K562 (cell line): ENCODE results near the gene B2M. TPM values are rescaled to one million over a fixed set of nuclear protein-coding genes. Genes with fewer than 3 reads are reported as not detected.

Source experiments
- ATAC-seq: fragments of 200-7000 bp; cut with Tn5 transposase; 3 replicates; pipeline ENCODE4 v1.9.1; 2020; ENCODE audit warnings: moderate library complexity
- BruUV-seq: library from RNA; stranded (reverse); fragments of 400-500 nt; replicated peaks from 2 replicates; lab custom pipeline; 2021; lab: Mats Ljungman, UMichigan
- CTCF ChIA-PET: fragments of 300-600 bp; formaldehyde crosslinking; extraction: SDS; loops from one replicate; lab custom pipeline; 2021; ENCODE audit warnings: low intra/inter-chr PET ratio; lab: Yijun Ruan, JAX
- POLR2A ChIA-PET: fragments of 300-600, 350-650 bp; sonication (Branson Sonifier 250); formaldehyde crosslinking; extraction: SDS; loops from one replicate; lab custom pipeline; 2021; ENCODE audit warnings: antibody characterized with exemption, inconsistent platforms; lab: Yijun Ruan, JAX
- DNase-seq, 4 experiments: peaks; one replicate each; pipeline versions ENCODE4 v3.0.0 to v3.0.0-alpha.2; 2011 to 2018; ENCODE audit warnings: low spot score in 3 of 4, mixed read lengths in 3 of 4; ENCODE audit errors: extremely low read depth in 1 of 4
- FAIRE-seq: peaks from 2 replicates; lab custom pipeline; 2011; peaks lifted over from hg19 to GRCh38; lab: Jason Lieb, UNC
- H2AFZ ChIP-seq: 2 replicates; pipeline ENCODE4 v1.6.0; 2011; ENCODE audit warnings: low read depth, low read length, control low read depth, inconsistent platforms
- H3K27ac ChIP-seq: fragments of 200-600 bp; 3 replicates; pipeline ENCODE4 v1.8.0; 2011; ENCODE audit warnings: low read depth, mild to moderate bottlenecking, control low read depth, inconsistent platforms, low read length, moderate library complexity, mixed read lengths; ENCODE audit errors: extremely low read depth
- H3K27me3 ChIP-seq, 2 experiments: fragments of 300-600 bp in 1 of 2; 2 replicates in 1 of 2; 3 replicates in 1 of 2; pipeline versions ENCODE4 v1.6.0 to v1.8.0; 2011; ENCODE audit warnings: inconsistent platforms in 2 of 2, low read length in 2 of 2, mild to moderate bottlenecking in 1 of 2, mixed read lengths in 1 of 2, moderate library complexity in 1 of 2; ENCODE audit not compliant: control insufficient read depth in 2 of 2, insufficient read depth in 2 of 2
- H3K36me3 ChIP-seq: fragments of 300-600 bp; 3 replicates; pipeline ENCODE4 v1.8.0; 2011; ENCODE audit warnings: mild to moderate bottlenecking, low read length, inconsistent platforms; ENCODE audit not compliant: control insufficient read depth, insufficient read depth
- H3K4me1 ChIP-seq, 2 experiments: fragments of 200-600 bp in 1 of 2; replicated peaks in 1 of 2; 2 replicates in 1 of 2; 3 replicates in 1 of 2; pipeline versions ENCODE4 v1.5.1 to v1.8.0; 2011; ENCODE audit warnings: inconsistent platforms in 2 of 2, low read length in 2 of 2, mild to moderate bottlenecking in 1 of 2, mixed read lengths in 1 of 2, moderate library complexity in 1 of 2; ENCODE audit not compliant: control insufficient read depth in 2 of 2, insufficient read depth in 2 of 2
- H3K4me2 ChIP-seq: 2 replicates; pipeline ENCODE4 v1.6.1; 2011; ENCODE audit warnings: low read length, control low read depth, inconsistent platforms, mixed read lengths; ENCODE audit not compliant: insufficient read depth
- H3K4me3 ChIP-seq: fragments of 200-600 bp; sonication (generic), shearing (Covaris generic); 2 replicates; pipeline ENCODE4 v1.5.1; 2016; ENCODE audit warnings: control low read depth, inconsistent platforms
- H3K79me2 ChIP-seq: fragments of 200-600 bp; 3 replicates; pipeline ENCODE4 v1.8.0; 2011; ENCODE audit warnings: low read length, inconsistent platforms; ENCODE audit not compliant: control insufficient read depth, insufficient read depth
- H3K9ac ChIP-seq, 2 experiments: 2 replicates each; pipeline versions ENCODE4 v1.6.0 to v1.6.1; 2011; ENCODE audit warnings: low read depth in 2 of 2, low read length in 2 of 2, control low read depth in 1 of 2, inconsistent platforms in 1 of 2, mild to moderate bottlenecking in 1 of 2, mixed read lengths in 1 of 2; ENCODE audit not compliant: insufficient read depth in 1 of 2
- H3K9me1 ChIP-seq: one replicate; pipeline ENCODE4 v1.6.0; 2011; ENCODE audit warnings: inconsistent platforms, mild to moderate bottlenecking, low read length, moderate library complexity; ENCODE audit not compliant: control insufficient read depth, insufficient read depth
- H3K9me3 ChIP-seq: replicated peaks from 2 replicates; pipeline ENCODE4 v1.5.1; 2011; ENCODE audit warnings: low read depth, low read length, inconsistent platforms; ENCODE audit not compliant: control insufficient read depth, insufficient read depth
- H4K20me1 ChIP-seq: replicated peaks from 2 replicates; pipeline ENCODE4 v1.6.1; 2011; ENCODE audit warnings: low read length, inconsistent platforms, mixed read lengths; ENCODE audit not compliant: control insufficient read depth, insufficient read depth
- AFF1 ChIP-seq, 2 experiments: fragments of 450-650 bp; IDR thresholded peaks; 2 replicates each; pipeline ENCODE4 v1.6.1; 2018; ENCODE audit warnings: mild to moderate bottlenecking in 2 of 2, low read depth in 1 of 2; ENCODE audit not compliant: partially characterized antibody in 2 of 2
- EHMT2 ChIP-seq: fragments of 450-650 bp; IDR thresholded peaks from 2 replicates; pipeline ENCODE4 v1.6.1; 2018; ENCODE audit warnings: antibody characterized with exemption
- HDAC1 ChIP-seq, 2 experiments: fragments of 450-650 bp; IDR thresholded peaks; 2 replicates each; pipeline ENCODE4 v1.6.1; 2016 to 2017; ENCODE audit warnings: inconsistent platforms in 1 of 2, mild to moderate bottlenecking in 1 of 2, moderate library complexity in 1 of 2
- HNRNPUL1 ChIP-seq: fragments of 200-400 bp; formaldehyde crosslinking; IDR thresholded peaks from 2 replicates; pipeline ENCODE4 v1.6.1; 2017; ENCODE audit warnings: low read length
- KDM4B ChIP-seq, 2 experiments: fragments of 450-650 bp in 1 of 2; sonication (generic) in 1 of 2; IDR thresholded peaks; 2 replicates each; pipeline ENCODE4 v1.6.1; 2016 to 2017; ENCODE audit warnings: borderline replicate concordance in 2 of 2, antibody characterized with exemption in 1 of 2, low read depth in 1 of 2, mild to moderate bottlenecking in 1 of 2
- KLF1 ChIP-seq: fragments of 450-650 bp; IDR thresholded peaks from 2 replicates; pipeline ENCODE4 v1.6.1; 2016; ENCODE audit warnings: missing genetic modification characterization, missing compliant biosample characterization
- LARP7 ChIP-seq: fragments of 450-650 bp; IDR thresholded peaks from 2 replicates; pipeline ENCODE4 v1.6.1; 2016
- NFIC ChIP-seq: fragments of 450-650 bp; IDR thresholded peaks from 2 replicates; pipeline ENCODE4 v1.6.1; 2017; ENCODE audit warnings: mild to moderate bottlenecking, inconsistent platforms
- POLR2AphosphoS5 ChIP-seq: IDR thresholded peaks from 2 replicates; pipeline ENCODE4 v1.6.1; 2011; ENCODE audit warnings: mild to moderate bottlenecking, low read depth, low read length, moderate library complexity; ENCODE audit not compliant: control insufficient read depth, insufficient read depth
- SAFB ChIP-seq: fragments of 200-400 bp; formaldehyde crosslinking; IDR thresholded peaks from 2 replicates; pipeline ENCODE4 v1.6.1; 2017; ENCODE audit warnings: low read depth, low read length, borderline replicate concordance
- THRB ChIP-seq: fragments of 450-650 bp; formaldehyde crosslinking; conservative IDR thresholded peaks from 2 replicates; pipeline ENCODE4 v1.4.0; 2022; ENCODE audit warnings: mild to moderate bottlenecking, missing genetic modification characterization
- ZNF12 ChIP-seq: sonication (generic); formaldehyde crosslinking; IDR thresholded peaks from 2 replicates; pipeline ENCODE4 v1.4.0; 2020; ENCODE audit warnings: mild to moderate bottlenecking, missing genetic modification reagents
- ZNF143 ChIP-seq: sonication (generic); formaldehyde crosslinking; IDR thresholded peaks from 2 replicates; pipeline ENCODE4 v1.9.0; 2022; ENCODE audit warnings: mild to moderate bottlenecking, missing genetic modification reagents
- ZNF253 ChIP-seq: fragments of 250-450 bp; sonication (Bioruptor Pico); conservative IDR thresholded peaks from 2 replicates; pipeline ENCODE4 v1.6.1; 2021; ENCODE audit warnings: mild to moderate bottlenecking
- ZNF785 ChIP-seq: fragments of 250-450 bp; sonication (Bioruptor Pico); IDR thresholded peaks from 2 replicates; pipeline ENCODE4 v1.4.0; 2020; ENCODE audit warnings: mild to moderate bottlenecking
- ZNF79 ChIP-seq: fragments of 250-450 bp; sonication (Bioruptor Pico); IDR thresholded peaks from 2 replicates; pipeline ENCODE4 v1.4.0; 2020; ENCODE audit warnings: low read depth, mild to moderate bottlenecking, moderate library complexity
- WGBS: fragments of 100-300 bp; shearing (Covaris generic); methylation state at CpG from one replicate; pipeline ENCODE4 v1.1.6; 2016; ENCODE audit warnings: low coverage, mixed read lengths; ENCODE audit not compliant: insufficient coverage; ENCODE audit errors: missing lambda C conversion rate; 5-methylcytosine and 5-hydroxymethylcytosine counted together
- in situ Hi-C: fragments of 300-500 bp; cut with MboI; formaldehyde crosslinking; loops from 4 replicates; pipeline ENCODE4 v1.15.0; 2018; ENCODE audit warnings: inconsistent platforms, mixed read lengths
- intact Hi-C: fragments of 100-400 bp; cut with micrococcal nuclease; formaldehyde crosslinking; loops from 2 replicates; pipeline ENCODE4 v1.14.2; 2022
- polyA plus RNA-seq, 8 experiments: library from polyadenylated mRNA; depleted of rRNA in 4 of 8; stranded (reverse) in 5 of 8; unstranded in 3 of 8; fragments of >200 nt; fragmentation: Nextera tagmentation in 2 of 8; fragmentation: Illumina TruSeq in 1 of 8; extraction: Ambion mirVana in 2 of 8; extraction: Trizol in 1 of 8; gene quantifications; 2 replicates each; pipeline versions ENCODE4 v1.2.1 to v1.2.3, GENCODE V29; 2011 to 2014; ENCODE audit warnings: inconsistent platforms in 1 of 8, missing spikeins in 1 of 8
- total RNA-seq, 7 experiments: library from RNA; depleted of rRNA in 6 of 7; stranded (reverse); fragments of >200 nt in 6 of 7; fragmentation: Illumina TruSeq in 2 of 7; extraction: Trizol in 2 of 7; gene quantifications; 2 replicates each; pipeline versions ENCODE4 v1.2.1 to v1.2.3, GENCODE V29; 2011 to 2021; ENCODE audit warnings: low replicate concordance in 1 of 7

The B2M gene
- total and polyA plus RNA-seq, 9 of the 15 experiments (the other 6 are each of a cell fraction or from before 2014, with no cell fraction given), result 460 to 3,138 (median 1,032) TPM

- H3K36me3 ChIP-seq, result no peaks in the 10 kb centered on the region
- H3K4me2 ChIP-seq, result peak overlapping the region; percentile 69; the same call in 1 of the 2 replicates
- H3K27me3 ChIP-seq, result no peaks in the 10 kb centered on the region
- DNase-seq, result no peak
- POLR2A ChIA-PET, result interaction anchor here (0.7 to 4.6 kb wide), 8 partner anchors 8 to 390 kb away, joined by 3 to 44 read pairs (median 5); partner anchors contain the start of genes B2M, EIF3J, PATL2 and SPG11
- H3K9ac ChIP-seq, result peak overlapping the region in 1 of 2 experiments; percentile 59; a peak in 2 of 4 replicates
- CTCF ChIA-PET, result no interaction called here
- in situ Hi-C loops (loop anchor here (5.0 kb wide), 1 partner anchor 153 kb away; no protein-coding TSS in a partner anchor), intact Hi-C loops (loop anchor here (1.0 kb wide), 1 partner anchor 70 kb away; no protein-coding TSS in a partner anchor)
- peak overlapping the region; percentile 74; the same call in 2 of the 3 replicates for H3K27ac ChIP-seq
- no peaks in the 10 kb centered on the region for H3K9me1 ChIP-seq
- no TSS peak for BruUV-seq
- H2AFZ ChIP-seq, result peak overlapping the region; percentile 99
- FAIRE-seq, result no peak
- no peak overlapping the region for H3K4me3 ChIP-seq
- no peaks in the 10 kb centered on the region for H3K79me2 ChIP-seq
- H4K20me1 ChIP-seq, result no peaks in the 10 kb centered on the region
- ATAC-seq, result no peak
- peaks cover 6 to 18% of the 10 kb centered on the region in 2 experiments; a peak in 4 of 5 replicates for H3K4me1 ChIP-seq
- WGBS, result 51% methylated on average over 2 of the region's 2 CpGs
- H3K9me3 ChIP-seq, result no peaks in the 10 kb centered on the region
- TF ChIP-seq ZNF253 (CRISPR knock-in tag) (no peak), EHMT2 (0 out of 2 replicates have a peak, but pooled peaks have one; percentile 33), ZNF79 (CRISPR knock-in tag) (no peak), ZNF12 (no peak), HDAC1 (IDR thresholded peaks at IDR 0.05) (peak in 1 of 2 experiments; percentile 47; a peak in 1 of 4 replicates), THRB (CRISPR knock-in tag) (0 out of 2 replicates have a peak, but pooled peaks have one; percentile 41), KDM4B (IDR thresholded peaks at IDR 0.05; ENCODE audit: borderline replicate concordance in 2 of 2, low read depth in 1 of 2) (no peak), KLF1 (no peak), HNRNPUL1 (no peak), POLR2AphosphoS5 (no peak), AFF1 (IDR thresholded peaks at IDR 0.05; ENCODE audit: low read depth in 1 of 2, partially characterized antibody in 2 of 2) (peak in 1 of 2 experiments; percentile 25), SAFB (no peak), ZNF143 (no peak), NFIC (no peak), LARP7 (peak; percentile 95), ZNF785 (CRISPR knock-in tag) (no peak)
Measured at GRCh38 chr15:44734839-44735481, 23.6 kb downstream of the B2M start.
